ENCODE data around the gene SRSF9. TPM values are rescaled to one million over a fixed set of nuclear protein-coding genes. Genes with fewer than 3 reads are reported as not detected.
"Not testable (repeated sequence)": the region's sequence is repeated elsewhere in the genome, so short reads cannot be mapped to it uniquely, and the experiment has no call there.

Gene SRSF9
- total RNA-seq, 1 experiment from 2014 or later, result 244 TPM

GRCh38 chr12:120453060-120453750 is 16.3 kb downstream of the SRSF9 start:
- H3K9me3 ChIP-seq, result no peaks in the 10 kb centered on the region
- no peaks in the 10 kb centered on the region for H3K27me3 Mint-ChIP-seq (ENCODE audit: insufficient read depth, unreplicated experiment)

GRCh38 chr12:120452524-120452923 is 17.0 kb downstream of the SRSF9 start:
- H3K36me3 ChIP-seq (ENCODE audit: control insufficient read depth, insufficient read depth, low read length); H3K27me3 ChIP-seq (replicated peaks; ENCODE audit: control insufficient read depth, insufficient read depth, low read length); BruUV-seq (replicated peaks); H3K27ac Mint-ChIP-seq (ENCODE audit: unreplicated experiment); H3K4me3 ChIP-seq (ENCODE audit: low read depth, low read length); H3K4me3 Mint-ChIP-seq (ENCODE audit: unreplicated experiment); intact Hi-C loops (cut with micrococcal nuclease; ENCODE audit: unreplicated experiment); H3K9me3 Mint-ChIP-seq (ENCODE audit: unreplicated experiment); DNase-seq; H3K27me3 Mint-ChIP-seq (ENCODE audit: insufficient read depth, unreplicated experiment); H3K4me1 Mint-ChIP-seq (ENCODE audit: low read depth, unreplicated experiment); H3K9me3 ChIP-seq: not testable (repeated sequence)
- H3K4me1 ChIP-seq, result peaks cover 12% of the 10 kb centered on the region
- H3K36me3 Mint-ChIP-seq (ENCODE audit: insufficient read depth, unreplicated experiment), result peaks cover 81% of the 10 kb centered on the region
- POLR2A ChIA-PET, result interaction anchor here (1.3 kb wide), 1 partner anchor 129 kb away, joined by 3 read pairs; the partner anchor contains the start of gene POP5
- CTCF ChIA-PET, result interaction anchor here (1.3 kb wide), 1 partner anchor 150 kb away, joined by 3 read pairs; the partner anchor contains the start of gene SIRT4

More at GRCh38 chr12:120453060-120453750, 16.3 kb downstream of the SRSF9 start:
- no peak overlapping the region for H3K27ac Mint-ChIP-seq (ENCODE audit: unreplicated experiment)
- H3K4me3 Mint-ChIP-seq (ENCODE audit: unreplicated experiment), result no peak overlapping the region
- POLR2A ChIA-PET, result interaction anchor here (0.6 to 1.3 kb wide), 2 partner anchors 128 to 138 kb away, joined by 3 to 5 read pairs; partner anchors contain the start of gene POP5
- peaks cover 85% of the 10 kb centered on the region for H3K36me3 Mint-ChIP-seq (ENCODE audit: insufficient read depth, unreplicated experiment)
- H3K4me3 ChIP-seq (ENCODE audit: low read depth, low read length), result no peak overlapping the region
- DNase-seq, result no peak
- H3K27me3 ChIP-seq (replicated peaks; ENCODE audit: control insufficient read depth, insufficient read depth, low read length), result no peaks in the 10 kb centered on the region
- H3K9me3 Mint-ChIP-seq (ENCODE audit: unreplicated experiment), result no peaks in the 10 kb centered on the region
- no peak for TF ChIP-seq CTCF (IDR thresholded peaks at IDR 0.05; ENCODE audit: insufficient read depth in 1 of 2, low read depth in 1 of 2, low read length in 1 of 2, severe bottlenecking in 1 of 2, unreplicated experiment in 1 of 2)
- no TSS peak for BruUV-seq (replicated peaks)
- CTCF ChIA-PET, result interaction anchor here (0.7 to 1.1 kb wide), 4 partner anchors 13 to 136 kb away, joined by 3 to 8 read pairs (median 5); partner anchors contain the start of gene COX6A1
- no peaks in the 10 kb centered on the region for H3K4me1 Mint-ChIP-seq (ENCODE audit: low read depth, unreplicated experiment)
- H3K36me3 ChIP-seq (ENCODE audit: control insufficient read depth, insufficient read depth, low read length), result peaks cover 6% of the 10 kb centered on the region
- intact Hi-C loops (cut with micrococcal nuclease; ENCODE audit: unreplicated experiment), result no loop called here
- H3K4me1 ChIP-seq, result peaks cover 12% of the 10 kb centered on the region

- intact Hi-C loops (cut with micrococcal nuclease; ENCODE audit: unreplicated experiment), result loop anchor here (2.0 kb wide), 1 partner anchor 21 kb away; the partner anchor contains the start of gene SRSF9
- peaks cover 72% of the 10 kb centered on the region for H3K36me3 Mint-ChIP-seq (ENCODE audit: insufficient read depth, unreplicated experiment)
- Histone ChIP-seq H3K4me1 (peaks cover 10% of the 10 kb centered on the region), H3K36me3 (ENCODE audit: control insufficient read depth, insufficient read depth, low read length) (peaks cover 3% of the 10 kb centered on the region), H3K4me3 (ENCODE audit: low read depth, low read length) (no peak overlapping the region), H3K9me3 (no peaks in the 10 kb centered on the region), H3K27me3 (replicated peaks; ENCODE audit: control insufficient read depth, insufficient read depth, low read length) (no peaks in the 10 kb centered on the region)
- no peaks in the 10 kb centered on the region for H3K27me3 Mint-ChIP-seq (ENCODE audit: insufficient read depth, unreplicated experiment)
- no peak overlapping the region for H3K27ac Mint-ChIP-seq (ENCODE audit: unreplicated experiment)
- no TSS peak for BruUV-seq (replicated peaks)
- ChIA-PET POLR2A (no interaction called here), CTCF (no interaction called here)
- peak overlapping the region; percentile 96 for H3K4me3 Mint-ChIP-seq (ENCODE audit: unreplicated experiment)
- H3K9me3 Mint-ChIP-seq (ENCODE audit: unreplicated experiment), result no peaks in the 10 kb centered on the region
- peaks cover 8% of the 10 kb centered on the region for H3K4me1 Mint-ChIP-seq (ENCODE audit: low read depth, unreplicated experiment)
- TF ChIP-seq CTCF (IDR thresholded peaks at IDR 0.05; ENCODE audit: insufficient read depth in 1 of 2, low read depth in 1 of 2, low read length in 1 of 2, severe bottlenecking in 1 of 2, unreplicated experiment in 1 of 2), result no peak
- DNase-seq, result no peak
Observed at GRCh38 chr12:120447992-120448391, 21.6 kb downstream of the SRSF9 start.

GRCh38 chr12:120446844-120447178 is 22.7 kb downstream of the SRSF9 start:
- H3K9me3 Mint-ChIP-seq (ENCODE audit: unreplicated experiment); H3K4me1 ChIP-seq; H3K27me3 ChIP-seq (replicated peaks; ENCODE audit: control insufficient read depth, insufficient read depth, low read length); CTCF ChIA-PET; H3K27me3 Mint-ChIP-seq (ENCODE audit: insufficient read depth, unreplicated experiment); DNase-seq; H3K4me1 Mint-ChIP-seq (ENCODE audit: low read depth, unreplicated experiment); H3K9me3 ChIP-seq; H3K36me3 ChIP-seq (ENCODE audit: control insufficient read depth, insufficient read depth, low read length): not testable (repeated sequence)
- TSS peak; percentile 77 for BruUV-seq (replicated peaks)
- intact Hi-C loops (cut with micrococcal nuclease; ENCODE audit: unreplicated experiment), result loop anchor here (2.0 kb wide), 1 partner anchor 22 kb away; the partner anchor contains the start of gene SRSF9
- Mint-ChIP-seq H3K4me3 (ENCODE audit: unreplicated experiment) (peak overlapping the region; percentile 96), H3K27ac (ENCODE audit: unreplicated experiment) (peak overlapping the region; percentile 98), H3K36me3 (ENCODE audit: insufficient read depth, unreplicated experiment) (peaks cover 70% of the 10 kb centered on the region)
- H3K4me3 ChIP-seq (ENCODE audit: low read depth, low read length), result peak overlapping the region; percentile 67
- POLR2A ChIA-PET, result interaction anchor here (1.2 kb wide), 1 partner anchor 9 kb away, joined by 3 read pairs; no protein-coding TSS in a partner anchor

Data from Caco-2 (cell line).